Caki2 (cell line): ENCODE results near the gene SH2D7. TPM values are rescaled to one million over a fixed set of nuclear protein-coding genes. Genes with fewer than 3 reads are reported as not detected.
"Not testable (repeated sequence)": the region's sequence is repeated elsewhere in the genome, so short reads cannot be mapped to it uniquely, and the experiment has no call there.

Experiments
- DNase-seq: peaks from one replicate; pipeline ENCODE4 v3.0.0-alpha.2; 2015; ENCODE audit warnings: low read depth
- in situ Hi-C: cut with HindIII; loops from 2 replicates; pipeline ENCODE4 v1.10.0; 2016; ENCODE audit warnings: low sequenced_read_pairs, low pct_unique_long_range_greater_than_20kb, mixed read lengths
- total RNA-seq: library from RNA; depleted of rRNA; stranded (reverse); fragments of >200 nt; shearing (Covaris generic); gene quantifications from 2 replicates; pipeline ENCODE4 v1.2.3, GENCODE V29; 2014; ENCODE audit warnings: low replicate concordance; rRNA removed

The SH2D7 gene
- total RNA-seq, 1 experiment from 2014 or later: not detected

GRCh38 chr15:78149805-78150751 is 57.7 kb downstream of the SH2D7 start:
- DNase-seq: peak; percentile 30
- in situ Hi-C loops: no loop called here

- DNase-seq, in situ Hi-C loops: not testable (repeated sequence)
These were observed 58.7 kb downstream of the SH2D7 start for GRCh38 chr15:78151075-78151474.

Other genes with a start within 250 kb of the SH2D7 start
- 5.2 and 83.5 TPM in 2 replicates for gene TBC1D2B, start 14.8 kb upstream of the SH2D7 start, total RNA-seq
- gene CIB2, start 38.9 kb downstream of the SH2D7 start, total RNA-seq: 0.30 and 2.6 TPM in 2 replicates
- gene IDH3A, start 56.8 kb downstream of the SH2D7 start, total RNA-seq: 19.6 and 43.8 TPM in 2 replicates
- not detected in 2 replicates for gene ACSBG1, start 142.0 kb downstream of the SH2D7 start, total RNA-seq
- gene DNAJA4, start 172.0 kb downstream of the SH2D7 start, total RNA-seq: not detected in 2 replicates
- gene SKIC8, start 207.0 kb downstream of the SH2D7 start, total RNA-seq: 58.7 and 90.7 TPM in 2 replicates
- not detected in 2 replicates for gene CRABP1, start 247.8 kb downstream of the SH2D7 start, total RNA-seq